Measurements from ENCODE around the gene FHAD1.
"Not testable (repeated sequence)": the region's sequence is repeated elsewhere in the genome, so short reads cannot be mapped to it uniquely, and the experiment has no call there.

FHAD1 gene

GRCh38 chr1:15380601-15381508 lies 133.8 kb downstream of the FHAD1 start:
- DNase-seq = no peak

- DNase-seq = no peak
These were observed 134.8 kb downstream of the FHAD1 start for GRCh38 chr1:15381805-15382204.

GRCh38 chr1:15382601-15383518 lies 135.8 kb downstream of the FHAD1 start:
- no peak for DNase-seq

GRCh38 chr1:15383810-15384209 lies 136.8 kb downstream of the FHAD1 start:
- no peak for DNase-seq

- DNase-seq = no peak
These were observed 137.4 kb downstream of the FHAD1 start for GRCh38 chr1:15384301-15384901.

- no peak for DNase-seq
These were observed 138.4 kb downstream of the FHAD1 start for GRCh38 chr1:15385420-15385819.

- no peak for DNase-seq
These were observed 139.2 kb downstream of the FHAD1 start for GRCh38 chr1:15386164-15386749.

GRCh38 chr1:15388201-15388880 lies 141.3 kb downstream of the FHAD1 start:
- no peak for DNase-seq

- DNase-seq = not testable (repeated sequence)
These were observed 142.8 kb downstream of the FHAD1 start for GRCh38 chr1:15389828-15390227.

GRCh38 chr1:15390667-15391066 lies 143.6 kb downstream of the FHAD1 start:
- no peak for DNase-seq

- no peak for DNase-seq
These were observed 144.3 kb downstream of the FHAD1 start for GRCh38 chr1:15391366-15391765.

- DNase-seq = no peak
These were observed 146.6 kb downstream of the FHAD1 start for GRCh38 chr1:15393475-15394257.

- no peak for DNase-seq
These were observed 147.3 kb downstream of the FHAD1 start for GRCh38 chr1:15394258-15394690.

- no peak for DNase-seq
These were observed 150.2 kb downstream of the FHAD1 start for GRCh38 chr1:15397236-15397635.

- DNase-seq = no peak
These were observed 152.7 kb downstream of the FHAD1 start for GRCh38 chr1:15399710-15400109.

GRCh38 chr1:15400627-15401026 lies 153.6 kb downstream of the FHAD1 start:
- no peak for DNase-seq

GRCh38 chr1:15401391-15402055 lies 154.5 kb downstream of the FHAD1 start:
- no peak for DNase-seq

GRCh38 chr1:15402809-15403450 lies 155.9 kb downstream of the FHAD1 start:
- no peak for DNase-seq

GRCh38 chr1:15403962-15404580 lies 157.0 kb downstream of the FHAD1 start:
- DNase-seq = no peak
